ENCODE results near the gene AQP12A.
"Not testable (repeated sequence)": the region's sequence is repeated elsewhere in the genome, so short reads cannot be mapped to it uniquely, and the experiment has no call there.

The AQP12A gene, protein sequence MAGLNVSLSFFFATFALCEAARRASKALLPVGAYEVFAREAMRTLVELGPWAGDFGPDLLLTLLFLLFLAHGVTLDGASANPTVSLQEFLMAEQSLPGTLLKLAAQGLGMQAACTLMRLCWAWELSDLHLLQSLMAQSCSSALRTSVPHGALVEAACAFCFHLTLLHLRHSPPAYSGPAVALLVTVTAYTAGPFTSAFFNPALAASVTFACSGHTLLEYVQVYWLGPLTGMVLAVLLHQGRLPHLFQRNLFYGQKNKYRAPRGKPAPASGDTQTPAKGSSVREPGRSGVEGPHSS

DNA sequence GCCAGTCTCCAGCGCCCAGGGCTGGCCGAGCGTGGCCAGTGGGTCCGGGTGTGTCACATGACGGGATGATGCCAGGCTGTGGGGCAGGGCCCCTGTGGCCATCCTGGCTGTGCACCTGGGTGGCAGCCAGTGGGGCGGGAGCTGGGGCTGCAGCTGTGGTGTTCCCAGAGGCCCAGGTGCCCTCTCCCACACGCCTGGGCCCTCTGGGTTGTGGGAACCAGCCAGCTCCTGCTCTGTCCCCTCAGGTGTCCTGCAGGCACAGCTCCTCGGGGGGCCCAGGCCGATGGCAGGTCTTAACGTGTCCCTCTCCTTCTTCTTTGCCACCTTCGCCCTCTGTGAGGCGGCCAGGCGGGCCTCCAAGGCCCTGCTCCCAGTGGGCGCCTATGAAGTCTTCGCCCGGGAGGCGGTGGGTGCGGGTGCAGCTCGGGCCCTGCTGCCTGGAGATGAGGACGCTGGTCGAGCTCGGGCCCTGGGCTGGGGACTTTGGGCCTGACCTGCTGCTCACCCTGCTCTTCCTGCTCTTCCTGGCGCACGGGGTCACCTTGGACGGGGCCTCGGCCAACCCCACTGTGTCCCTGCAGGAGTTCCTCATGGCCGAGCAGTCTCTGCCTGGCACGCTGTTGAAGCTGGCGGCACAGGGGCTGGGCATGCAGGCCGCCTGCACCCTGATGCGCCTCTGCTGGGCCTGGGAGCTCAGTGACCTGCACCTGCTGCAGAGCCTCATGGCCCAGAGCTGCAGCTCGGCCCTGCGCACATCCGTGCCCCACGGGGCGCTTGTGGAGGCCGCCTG is at the start of gene AQP12A:
AQP12A (plus strand) TSS at position 236 of the 790 bp plus-strand sequence; CDS start at position 284, 48 bp downstream.
- DNase-seq: not testable (repeated sequence)

DNA sequence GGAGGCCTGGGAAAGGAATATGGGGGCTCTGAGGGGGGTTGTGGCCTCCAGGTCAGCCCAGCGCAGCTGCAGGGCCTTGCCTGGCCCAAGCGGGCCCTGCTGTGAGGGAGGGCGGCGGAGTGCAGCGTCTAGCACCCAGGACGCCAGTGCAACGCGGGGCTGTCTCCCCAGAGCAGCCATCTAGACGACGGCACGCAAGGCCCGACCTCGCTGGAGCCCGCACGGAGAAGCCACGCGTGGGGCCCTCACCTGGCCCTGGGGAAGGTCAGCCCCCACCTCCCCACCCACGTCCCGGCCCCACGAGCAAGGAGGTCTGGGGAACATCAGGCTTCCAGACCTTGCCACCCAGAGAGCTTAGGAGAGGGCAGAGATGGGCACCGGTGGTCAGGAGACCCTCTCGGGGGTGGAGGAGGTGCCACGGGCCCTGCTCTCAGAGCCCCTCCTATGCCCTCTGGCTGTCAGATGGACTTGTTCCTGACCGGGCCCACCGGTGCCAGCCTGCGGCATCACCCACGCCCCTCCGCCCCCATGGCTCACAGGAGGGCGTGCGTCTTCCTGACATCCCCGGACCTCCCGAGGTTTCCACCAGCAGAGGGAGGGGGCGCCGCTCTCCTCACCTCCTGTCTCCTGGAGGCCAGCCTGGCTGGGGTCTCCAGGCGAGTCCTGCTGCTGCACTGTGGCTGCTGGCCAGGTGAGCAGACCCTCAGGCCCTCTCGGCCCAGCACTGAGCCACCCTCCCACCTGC is 49.4 kb upstream of the AQP12A start:
- no peak for DNase-seq

DNA sequence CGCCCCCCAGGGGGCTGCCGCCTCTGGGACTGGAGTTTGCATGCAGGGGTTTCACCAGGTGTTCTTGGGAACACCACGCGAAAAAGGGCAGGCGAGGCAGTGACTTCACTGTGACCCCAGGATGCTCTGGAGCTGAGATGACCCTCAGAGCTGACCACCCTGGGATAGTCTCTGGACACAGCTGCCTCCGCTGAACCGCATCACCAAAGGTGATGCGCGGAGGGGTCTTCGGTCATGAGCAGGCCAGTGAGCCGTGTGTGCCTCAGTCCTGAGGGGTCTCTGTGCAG is 48.9 kb upstream of the AQP12A start:
- DNase-seq: peak; percentile 4

DNA sequence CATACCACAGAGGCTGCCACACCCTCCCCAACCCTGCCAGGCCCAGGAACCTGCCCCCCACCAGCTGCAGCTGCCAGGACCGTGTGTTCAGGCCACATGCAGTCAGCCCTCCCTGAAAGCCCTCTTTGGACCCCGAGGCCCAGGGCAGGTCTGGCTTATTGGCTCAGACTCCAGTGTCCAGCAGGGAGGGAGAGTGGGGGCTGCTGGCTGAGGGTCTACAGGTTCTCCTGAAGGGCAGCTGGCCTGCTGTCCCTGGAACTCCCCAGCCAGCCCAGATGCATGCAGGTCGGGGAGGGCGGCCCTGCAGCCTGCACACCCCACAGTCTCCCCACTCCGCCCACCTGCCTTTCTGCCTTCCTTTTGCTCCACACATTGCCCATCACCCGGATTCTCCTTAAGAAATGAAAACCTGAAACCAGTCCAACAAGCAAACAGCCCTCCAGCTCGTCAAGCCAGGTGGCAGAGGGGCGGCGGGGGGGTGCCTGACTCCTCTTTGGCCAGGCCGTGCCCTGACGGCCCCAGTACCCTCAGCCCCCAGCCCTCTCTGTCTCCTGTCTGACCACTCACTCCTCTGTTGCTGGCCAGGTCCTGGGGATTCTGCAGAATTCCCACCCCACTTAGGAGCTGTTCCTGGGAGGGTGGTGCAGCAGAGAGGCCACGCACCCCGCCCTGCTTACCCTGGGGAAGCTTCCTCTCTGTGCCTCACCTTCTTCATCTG is 48.4 kb upstream of the AQP12A start:
- peak; percentile 14 for DNase-seq

DNA sequence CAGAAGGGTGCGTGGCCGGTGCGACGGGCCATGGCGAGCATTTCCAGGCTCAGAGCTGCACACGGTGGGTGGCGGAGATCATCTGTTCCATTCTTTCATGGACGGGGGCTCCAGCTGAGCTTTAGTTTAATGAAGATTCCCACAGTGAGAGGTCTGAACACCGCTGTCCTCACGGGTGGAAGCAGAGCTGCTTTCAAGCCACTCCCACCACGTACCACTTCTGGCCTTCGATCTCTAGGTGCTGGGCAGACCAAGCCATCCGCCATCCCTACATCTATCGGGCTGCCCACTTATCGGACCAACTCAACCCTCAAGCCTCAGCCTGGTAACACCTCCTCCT is 47.9 kb upstream of the AQP12A start:
- no peak for DNase-seq

DNA sequence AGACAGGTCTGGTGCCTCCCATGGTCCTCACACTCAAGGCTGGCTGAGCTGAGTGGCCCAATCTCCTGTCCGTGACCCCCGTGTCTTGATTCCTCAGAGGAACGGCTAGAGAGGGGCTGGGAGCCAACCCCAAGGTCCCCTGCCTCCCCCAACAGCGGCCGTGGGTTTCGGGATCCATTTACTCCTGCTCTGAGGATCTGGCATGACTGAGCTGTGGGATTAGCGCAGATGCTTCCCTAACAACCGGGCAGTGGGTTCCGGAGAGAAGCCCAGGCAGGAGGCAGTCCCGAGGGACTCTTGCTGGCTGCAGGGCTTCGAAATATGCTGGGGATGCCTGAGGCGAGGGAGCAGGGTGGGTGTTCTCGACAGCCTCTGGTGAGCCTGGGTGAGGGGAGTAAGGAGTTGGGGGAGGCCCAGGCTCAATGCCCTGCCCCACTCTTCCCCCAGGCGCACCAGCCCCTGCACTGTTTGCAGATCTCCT is 47.5 kb upstream of the AQP12A start:
- DNase-seq: peak; percentile 10

DNA sequence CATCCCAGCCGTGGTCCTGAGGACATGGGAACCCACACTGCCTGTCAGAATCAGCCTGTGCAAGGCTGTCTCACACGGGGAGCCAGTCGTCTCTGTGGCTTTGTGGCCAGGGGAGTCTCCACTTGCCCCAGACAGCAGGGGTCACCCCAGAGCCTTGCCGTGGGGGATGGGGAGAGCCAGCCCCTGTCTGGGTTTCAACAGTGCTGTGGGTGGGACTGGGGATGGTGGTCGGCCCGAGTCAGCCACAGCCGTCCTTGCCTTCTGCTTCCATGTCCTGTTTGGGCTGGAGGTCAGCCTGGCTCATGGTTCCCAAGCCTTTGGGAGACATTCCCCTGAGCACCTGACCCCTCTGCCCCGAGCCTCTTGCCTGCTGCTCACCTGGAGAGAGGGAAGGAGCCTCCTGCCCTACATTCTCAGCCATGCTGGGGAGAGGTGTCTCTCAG is 46.8 kb upstream of the AQP12A start:
- DNase-seq: peak; percentile 19

DNA sequence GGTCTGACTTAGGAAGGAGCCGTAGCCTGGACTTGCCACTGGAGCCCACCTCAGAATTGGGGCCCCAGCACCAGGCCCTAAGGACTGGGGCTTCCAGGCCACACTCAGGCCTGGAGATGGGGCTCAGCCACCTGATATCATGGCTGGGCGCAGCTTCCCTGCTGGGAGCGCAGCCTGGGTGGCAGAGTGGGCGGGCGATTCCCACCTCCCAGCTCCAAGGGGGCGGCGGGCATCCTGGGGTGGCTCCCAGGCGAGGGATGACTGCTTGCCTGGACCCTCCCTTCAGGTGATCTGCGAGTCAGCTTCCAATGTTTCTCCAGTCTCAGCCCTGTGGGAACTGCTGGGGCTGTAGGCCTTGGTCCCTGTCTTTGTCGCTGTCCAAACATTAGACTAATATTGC is 46.3 kb upstream of the AQP12A start:
- DNase-seq: no peak

DNA sequence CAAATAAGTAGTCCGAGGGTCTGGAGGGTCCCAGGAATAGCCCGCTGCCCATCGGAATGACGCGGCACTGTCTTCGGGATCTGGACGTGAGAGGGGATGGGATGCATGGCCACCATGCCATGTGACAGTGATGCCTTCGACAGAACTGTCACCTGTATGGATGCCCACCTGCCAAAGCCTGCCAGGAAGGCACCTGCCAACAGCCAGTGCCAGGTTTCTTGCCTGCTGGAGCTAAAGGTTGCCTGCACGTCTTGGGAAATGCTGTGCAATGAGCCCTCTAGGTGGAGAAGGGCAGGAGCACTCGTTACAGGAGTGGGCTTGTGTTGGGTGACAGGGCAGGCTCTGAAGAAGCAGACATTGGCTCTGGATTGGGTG is 45.9 kb upstream of the AQP12A start:
- no peak for DNase-seq

DNA sequence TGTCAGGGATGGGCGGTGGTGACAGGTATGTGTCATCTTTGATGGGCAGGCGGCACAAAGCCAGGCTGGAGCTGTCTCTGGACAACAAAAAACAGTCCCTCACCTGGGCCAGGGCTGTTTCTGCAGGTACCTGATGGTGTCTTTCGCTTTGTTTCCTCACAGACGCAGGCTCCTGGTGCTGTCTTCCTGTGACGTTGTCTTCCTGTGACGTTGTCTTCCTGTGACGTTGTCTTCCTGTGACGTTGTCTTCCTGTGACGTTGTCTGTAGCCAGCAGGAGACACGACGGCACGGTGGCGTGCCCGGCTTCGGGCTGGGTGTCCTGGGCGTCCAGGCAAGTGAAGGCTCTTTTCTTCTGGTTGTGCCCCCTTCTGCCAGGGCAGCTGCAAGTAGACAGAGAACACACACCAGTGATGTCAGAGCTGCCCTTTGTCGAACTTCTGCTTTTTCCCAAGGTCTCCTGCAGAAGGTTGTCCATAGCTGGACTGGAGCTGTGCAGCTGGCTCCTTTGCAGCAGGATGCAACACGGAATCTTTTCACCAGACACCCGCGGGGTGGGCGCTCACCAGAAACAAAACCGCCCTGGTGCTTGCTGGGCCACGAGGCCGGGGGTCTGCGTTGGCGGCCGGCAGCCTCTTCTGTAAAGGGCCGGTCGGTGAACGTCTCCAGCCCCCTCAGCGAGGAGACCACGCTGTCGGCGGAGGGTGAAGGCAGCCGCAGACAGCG is 45.3 kb upstream of the AQP12A start:
- peak; percentile 72 for DNase-seq

DNA sequence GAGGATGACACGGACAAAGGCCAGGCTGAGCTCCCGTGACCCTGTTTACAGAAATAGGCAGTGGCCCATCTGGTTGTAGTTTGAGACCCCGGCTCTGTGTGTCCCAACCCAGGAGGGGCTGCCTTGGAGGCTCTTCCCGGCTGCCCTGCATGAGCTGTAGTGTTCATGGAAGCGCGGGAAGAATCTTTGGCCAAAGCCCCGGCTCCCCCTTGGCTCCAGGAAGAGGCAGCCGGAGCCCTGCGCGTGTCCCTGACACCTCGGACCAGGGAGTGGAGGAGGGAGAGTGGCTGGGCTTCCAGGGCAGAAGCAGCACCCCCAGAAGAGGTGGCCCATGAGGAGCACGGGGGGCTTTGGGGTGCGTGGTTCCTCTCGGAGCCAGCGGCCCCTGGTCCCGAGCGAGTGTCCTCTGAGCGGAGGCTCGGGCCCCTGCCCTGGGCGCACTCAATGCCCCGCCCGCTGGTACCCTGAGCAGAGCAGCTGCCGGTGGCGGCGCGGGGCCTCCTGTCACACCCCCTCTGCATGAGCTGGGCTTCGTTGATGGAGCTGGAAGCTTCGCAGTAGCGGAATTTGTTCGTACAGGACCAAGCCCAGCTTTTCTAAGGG is 44.7 kb upstream of the AQP12A start:
- DNase-seq: no peak

DNA sequence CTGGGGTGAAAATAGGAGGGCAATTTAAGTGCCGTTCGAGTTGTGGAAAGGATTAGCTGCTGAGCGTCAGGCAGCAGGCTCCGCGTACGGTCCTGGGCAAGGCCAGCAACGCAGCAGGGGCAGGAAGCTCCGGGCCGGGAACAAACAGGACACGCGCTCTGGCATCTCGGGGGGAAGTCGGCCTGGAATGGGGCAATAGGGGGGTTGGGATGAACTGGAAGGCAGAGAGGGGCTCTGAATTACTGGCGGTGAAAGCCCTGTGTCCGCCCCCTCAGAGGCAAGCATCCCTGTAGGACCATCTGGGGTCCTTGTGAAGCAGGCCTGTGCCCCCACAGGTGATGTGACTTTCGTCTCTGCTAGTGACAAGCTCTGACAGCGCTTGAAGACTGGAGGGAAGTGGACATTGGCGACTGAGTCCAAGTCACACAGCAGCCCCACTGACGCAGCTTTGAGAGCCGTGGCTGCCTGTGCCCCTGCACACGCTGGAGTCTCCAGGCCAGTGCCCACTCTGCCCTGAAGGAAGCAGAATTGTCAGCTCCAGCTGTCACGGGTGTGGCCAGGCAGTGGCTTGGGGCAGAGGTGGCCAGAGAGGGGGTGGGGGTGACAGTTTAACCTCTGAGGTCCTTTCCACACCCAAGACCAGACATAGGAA is 44.0 kb upstream of the AQP12A start:
- no peak for DNase-seq

DNA sequence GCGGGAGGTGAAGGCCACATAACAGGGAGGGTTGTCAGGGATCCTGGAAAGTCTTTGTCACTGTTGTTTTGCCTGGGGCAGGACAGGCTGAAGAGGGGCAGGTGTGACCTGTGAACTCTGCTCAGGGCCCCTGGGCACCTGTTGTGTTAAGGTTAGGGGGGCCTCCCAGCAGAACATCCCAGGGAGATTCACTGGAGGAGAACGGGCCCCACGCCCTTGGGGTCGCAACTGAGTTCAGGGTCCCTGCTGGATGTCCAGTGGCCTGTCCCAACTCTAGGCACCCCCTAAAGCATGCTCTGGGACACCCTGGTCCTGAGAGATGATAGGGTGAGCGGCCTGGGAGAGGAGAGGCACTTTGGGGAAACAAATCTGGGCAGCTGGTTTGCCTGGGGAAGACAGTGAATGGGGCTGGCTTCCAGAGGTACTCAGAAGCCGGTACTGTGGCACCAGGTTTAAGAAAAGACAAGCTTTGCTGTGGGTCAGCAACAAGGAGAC is 43.5 kb upstream of the AQP12A start:
- DNase-seq: no peak

DNA sequence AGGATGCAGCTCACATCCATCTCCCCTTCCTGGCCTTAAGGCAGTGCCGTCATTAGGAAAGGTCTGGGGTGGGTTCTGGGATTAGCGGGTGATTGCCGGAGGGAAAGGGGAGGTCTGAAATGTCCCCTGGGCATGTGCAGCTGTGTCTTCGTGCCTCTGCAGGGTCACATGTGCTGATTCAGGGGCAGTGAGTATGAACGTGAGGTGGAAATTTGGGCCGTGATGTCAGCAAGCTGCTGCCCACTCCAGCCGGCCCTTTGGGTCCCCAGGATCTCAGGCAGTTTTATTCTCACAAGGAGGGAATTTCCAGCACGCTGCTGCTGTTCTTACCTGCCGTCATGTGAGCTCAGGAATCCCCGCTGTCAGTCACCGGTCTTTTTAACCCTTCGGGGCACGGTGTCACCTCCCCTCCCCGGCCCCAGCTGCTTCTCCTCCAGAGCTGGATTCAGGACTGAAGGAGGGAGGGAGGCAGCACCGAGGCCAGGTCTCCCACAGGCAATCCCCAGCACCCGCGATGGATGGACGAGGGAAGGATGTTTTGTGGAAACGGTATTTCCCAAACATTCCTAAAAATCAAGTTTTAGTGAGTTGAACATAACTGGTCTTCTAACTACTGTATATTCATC is 42.9 kb upstream of the AQP12A start:
- no peak for DNase-seq

DNA sequence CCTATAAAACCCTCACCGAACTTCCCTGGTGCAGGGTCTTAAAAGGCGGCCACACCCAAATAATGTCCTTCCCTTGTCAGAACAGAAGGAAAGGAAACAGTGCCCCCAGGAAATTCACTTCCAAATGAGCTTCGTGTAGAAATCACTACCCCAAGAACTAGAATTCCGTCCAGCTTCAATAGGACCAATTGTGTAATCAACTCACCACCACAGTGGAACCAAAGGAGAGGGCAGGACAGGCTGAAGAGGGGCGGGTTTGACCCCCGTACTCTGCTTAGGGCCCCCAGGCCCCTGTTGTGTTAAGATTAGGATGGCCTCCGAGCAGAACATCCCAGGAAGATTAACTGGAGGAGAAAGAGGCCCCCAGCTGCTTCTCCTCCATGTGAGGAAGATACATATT is 42.3 kb upstream of the AQP12A start:
- DNase-seq: no peak

DNA sequence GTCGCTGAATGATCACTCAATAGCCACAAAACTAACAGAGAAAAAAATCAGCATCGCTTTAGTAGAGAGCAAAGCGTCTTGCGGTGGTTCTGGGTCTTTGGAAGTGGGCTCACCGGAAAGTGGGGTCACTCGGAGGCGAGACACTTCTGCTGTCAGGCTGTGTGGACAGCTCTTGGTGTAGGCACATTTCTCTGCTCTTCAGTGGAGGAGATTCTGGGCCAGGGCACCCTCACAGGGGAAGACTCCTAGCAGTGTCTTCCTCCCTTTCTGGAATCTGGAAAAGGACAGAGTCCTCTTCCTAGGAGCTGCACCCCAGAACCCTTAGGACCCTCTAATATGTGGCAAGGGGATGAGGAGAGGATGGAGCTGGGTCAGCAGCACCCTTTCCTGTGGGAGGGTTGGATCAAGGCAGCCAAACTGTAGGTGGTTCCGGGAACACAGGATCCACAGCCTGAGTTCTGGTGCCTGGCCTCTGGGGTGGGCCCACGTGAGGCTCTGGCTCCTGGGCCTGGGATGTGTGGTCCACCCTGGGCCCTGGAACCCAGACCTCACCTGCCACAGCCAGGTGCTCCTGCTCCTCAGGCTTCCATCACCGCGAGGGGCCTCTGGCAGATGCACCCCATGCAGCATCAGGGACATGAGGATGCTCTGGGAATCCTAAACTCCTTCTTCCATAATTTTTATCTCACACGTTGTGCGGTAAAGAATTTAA is 41.3 kb upstream of the AQP12A start:
- no peak for DNase-seq

DNA sequence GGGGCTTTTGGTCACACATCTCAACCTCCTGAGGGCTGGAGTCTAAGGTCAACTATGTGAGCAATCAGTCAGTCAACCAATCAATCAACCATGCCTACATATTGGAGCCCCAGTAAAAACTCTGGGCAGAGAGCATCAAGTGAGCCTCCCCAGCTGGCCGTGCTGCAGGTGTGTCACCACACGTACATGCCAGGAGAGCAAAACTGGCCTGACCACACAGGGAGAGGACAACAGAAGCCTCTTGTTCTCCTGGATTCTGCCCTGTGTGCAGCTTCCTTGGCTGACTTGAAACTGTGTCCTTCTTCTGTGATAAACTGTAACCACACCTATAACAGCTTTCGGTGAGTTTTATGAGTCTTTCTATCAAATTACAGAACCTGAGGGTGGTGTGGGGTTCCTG is 40.5 kb upstream of the AQP12A start:
- no peak for DNase-seq

DNA sequence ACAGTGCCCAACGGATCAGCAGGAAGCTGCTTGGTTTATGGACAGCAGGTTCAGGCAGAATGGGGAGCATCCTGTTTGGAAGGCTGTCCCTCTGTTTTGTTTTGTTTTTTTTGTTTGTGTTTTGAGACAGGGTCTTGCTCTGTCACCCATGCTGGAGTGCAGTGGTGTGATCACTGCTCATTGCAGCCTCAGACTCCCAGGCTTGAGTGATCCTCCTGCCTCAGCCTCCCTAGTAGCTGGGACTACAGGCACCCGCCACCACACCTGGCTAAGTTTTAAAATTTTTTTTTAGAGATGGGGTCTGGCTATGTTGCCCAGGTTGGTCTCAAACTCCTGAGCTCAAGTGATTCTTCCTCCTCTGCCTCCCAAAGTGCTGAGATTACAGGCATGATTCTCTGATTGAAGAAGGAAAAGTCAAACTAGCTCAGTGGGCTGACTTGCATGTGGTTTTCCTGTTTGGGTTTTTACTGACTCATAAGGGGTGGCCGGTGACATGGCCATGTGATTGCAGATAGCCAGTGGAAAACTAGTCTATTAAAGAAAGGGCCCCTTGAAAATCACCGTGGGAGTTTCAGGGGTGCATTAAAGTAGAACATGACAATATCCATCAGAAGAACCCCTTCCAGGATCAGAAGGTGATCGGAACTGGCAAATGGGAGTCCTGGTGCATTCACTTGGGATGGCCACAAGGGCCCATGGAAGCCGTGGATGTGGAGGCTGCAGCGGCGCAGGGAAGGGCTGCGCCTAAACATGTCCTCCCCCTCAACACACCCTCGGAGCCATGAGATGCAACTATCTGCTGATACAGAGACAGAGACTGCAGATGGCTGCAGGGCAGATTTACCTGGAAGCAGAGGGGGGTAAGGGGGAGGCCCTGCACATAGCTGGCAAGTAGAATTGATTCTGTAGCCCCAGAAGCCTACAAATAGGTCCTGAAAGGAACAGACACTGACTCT is 35.5 kb upstream of the AQP12A start:
- DNase-seq: no peak

DNA sequence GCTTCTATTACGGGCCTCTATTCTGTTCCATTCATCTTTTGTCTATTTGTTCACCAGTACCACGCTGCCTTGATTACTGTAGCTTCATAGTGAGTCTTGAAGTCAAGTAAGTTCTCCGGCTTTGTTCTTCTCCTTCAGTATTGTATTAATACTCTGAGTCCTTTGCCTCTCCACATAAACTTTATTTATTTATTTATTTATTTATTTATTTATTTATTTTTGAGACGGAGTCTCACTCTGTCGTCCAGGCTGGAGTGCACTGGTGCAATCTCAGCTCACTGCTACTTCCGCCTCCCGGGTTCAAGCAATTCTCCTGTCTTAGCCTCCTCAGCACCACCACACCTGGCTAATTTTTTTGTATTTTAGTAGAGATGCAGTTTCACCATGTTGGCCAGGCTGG is 31.8 kb upstream of the AQP12A start:
- not testable (repeated sequence) for DNase-seq
